K562 (cell line): ENCODE measurements around the gene ZEB2. TPM values are rescaled to one million over a fixed set of nuclear protein-coding genes. Genes with fewer than 3 reads are reported as not detected.

Source experiments
- ATAC-seq: fragments of 200-7000 bp; cut with Tn5 transposase; 3 replicates; pipeline ENCODE4 v1.9.1; 2020; ENCODE audit warnings: moderate library complexity
- BruUV-seq: library from RNA; stranded (reverse); fragments of 400-500 nt; replicated peaks from 2 replicates; lab custom pipeline; 2021; lab: Mats Ljungman, UMichigan
- CTCF ChIA-PET: fragments of 300-600 bp; formaldehyde crosslinking; extraction: SDS; loops from one replicate; lab custom pipeline; 2021; ENCODE audit warnings: low intra/inter-chr PET ratio; lab: Yijun Ruan, JAX
- POLR2A ChIA-PET: fragments of 300-600, 350-650 bp; sonication (Branson Sonifier 250); formaldehyde crosslinking; extraction: SDS; loops from one replicate; lab custom pipeline; 2021; ENCODE audit warnings: antibody characterized with exemption, inconsistent platforms; lab: Yijun Ruan, JAX
- DNase-seq, 4 experiments: peaks; one replicate each; pipeline versions ENCODE4 v3.0.0 to v3.0.0-alpha.2; 2011 to 2018; ENCODE audit warnings: low spot score in 3 of 4, mixed read lengths in 3 of 4; ENCODE audit errors: extremely low read depth in 1 of 4
- FAIRE-seq: peaks from 2 replicates; lab custom pipeline; 2011; peaks lifted over from hg19 to GRCh38; lab: Jason Lieb, UNC
- H2AFZ ChIP-seq: 2 replicates; pipeline ENCODE4 v1.6.0; 2011; ENCODE audit warnings: low read depth, low read length, control low read depth, inconsistent platforms
- H3K27ac ChIP-seq: fragments of 200-600 bp; 3 replicates; pipeline ENCODE4 v1.8.0; 2011; ENCODE audit warnings: low read depth, mild to moderate bottlenecking, control low read depth, inconsistent platforms, low read length, moderate library complexity, mixed read lengths; ENCODE audit errors: extremely low read depth
- H3K27me3 ChIP-seq, 2 experiments: fragments of 300-600 bp in 1 of 2; 2 replicates in 1 of 2; 3 replicates in 1 of 2; pipeline versions ENCODE4 v1.6.0 to v1.8.0; 2011; ENCODE audit warnings: inconsistent platforms in 2 of 2, low read length in 2 of 2, mild to moderate bottlenecking in 1 of 2, mixed read lengths in 1 of 2, moderate library complexity in 1 of 2; ENCODE audit not compliant: control insufficient read depth in 2 of 2, insufficient read depth in 2 of 2
- H3K36me3 ChIP-seq: fragments of 300-600 bp; 3 replicates; pipeline ENCODE4 v1.8.0; 2011; ENCODE audit warnings: mild to moderate bottlenecking, low read length, inconsistent platforms; ENCODE audit not compliant: control insufficient read depth, insufficient read depth
- H3K4me1 ChIP-seq, 2 experiments: fragments of 200-600 bp in 1 of 2; replicated peaks in 1 of 2; 2 replicates in 1 of 2; 3 replicates in 1 of 2; pipeline versions ENCODE4 v1.5.1 to v1.8.0; 2011; ENCODE audit warnings: inconsistent platforms in 2 of 2, low read length in 2 of 2, mild to moderate bottlenecking in 1 of 2, mixed read lengths in 1 of 2, moderate library complexity in 1 of 2; ENCODE audit not compliant: control insufficient read depth in 2 of 2, insufficient read depth in 2 of 2
- H3K4me2 ChIP-seq: 2 replicates; pipeline ENCODE4 v1.6.1; 2011; ENCODE audit warnings: low read length, control low read depth, inconsistent platforms, mixed read lengths; ENCODE audit not compliant: insufficient read depth
- H3K4me3 ChIP-seq: fragments of 200-600 bp; sonication (generic), shearing (Covaris generic); 2 replicates; pipeline ENCODE4 v1.5.1; 2016; ENCODE audit warnings: control low read depth, inconsistent platforms
- H3K79me2 ChIP-seq: fragments of 200-600 bp; 3 replicates; pipeline ENCODE4 v1.8.0; 2011; ENCODE audit warnings: low read length, inconsistent platforms; ENCODE audit not compliant: control insufficient read depth, insufficient read depth
- H3K9ac ChIP-seq, 2 experiments: 2 replicates each; pipeline versions ENCODE4 v1.6.0 to v1.6.1; 2011; ENCODE audit warnings: low read depth in 2 of 2, low read length in 2 of 2, control low read depth in 1 of 2, inconsistent platforms in 1 of 2, mild to moderate bottlenecking in 1 of 2, mixed read lengths in 1 of 2; ENCODE audit not compliant: insufficient read depth in 1 of 2
- H3K9me1 ChIP-seq: one replicate; pipeline ENCODE4 v1.6.0; 2011; ENCODE audit warnings: inconsistent platforms, mild to moderate bottlenecking, low read length, moderate library complexity; ENCODE audit not compliant: control insufficient read depth, insufficient read depth
- H3K9me3 ChIP-seq: replicated peaks from 2 replicates; pipeline ENCODE4 v1.5.1; 2011; ENCODE audit warnings: low read depth, low read length, inconsistent platforms; ENCODE audit not compliant: control insufficient read depth, insufficient read depth
- H4K20me1 ChIP-seq: replicated peaks from 2 replicates; pipeline ENCODE4 v1.6.1; 2011; ENCODE audit warnings: low read length, inconsistent platforms, mixed read lengths; ENCODE audit not compliant: control insufficient read depth, insufficient read depth
- ARID1B ChIP-seq: fragments of 450-650 bp; IDR thresholded peaks from 2 replicates; pipeline ENCODE4 v1.6.1; 2016; ENCODE audit warnings: antibody characterized with exemption, mild to moderate bottlenecking, inconsistent platforms
- CBFB ChIP-seq: sonication (generic); formaldehyde crosslinking; IDR thresholded peaks from 2 replicates; pipeline ENCODE4 v1.4.0; 2020; ENCODE audit warnings: mild to moderate bottlenecking, missing genetic modification reagents
- DPF2 ChIP-seq: fragments of 450-650 bp; IDR thresholded peaks from 2 replicates; pipeline ENCODE4 v1.6.1; 2016
- EHMT2 ChIP-seq: fragments of 450-650 bp; IDR thresholded peaks from 2 replicates; pipeline ENCODE4 v1.6.1; 2018; ENCODE audit warnings: antibody characterized with exemption
- EP400 ChIP-seq: fragments of 450-650 bp; IDR thresholded peaks from 2 replicates; pipeline ENCODE4 v1.6.1; 2017; ENCODE audit warnings: antibody characterized with exemption, mild to moderate bottlenecking, moderate library complexity
- FOSL1 ChIP-seq: fragments of 200-800 bp; sonication (Bioruptor generic); conservative IDR thresholded peaks from 2 replicates; pipeline ENCODE4 v1.6.1; 2016; ENCODE audit warnings: missing genetic modification characterization, missing compliant biosample characterization
- FOXK2 ChIP-seq, 2 experiments: fragments of 450-650 bp; IDR thresholded peaks in 1 of 2; conservative IDR thresholded peaks in 1 of 2; 2 replicates each; pipeline ENCODE4 v1.6.1; 2016; ENCODE audit warnings: low read depth in 2 of 2, mild to moderate bottlenecking in 1 of 2
- KLF13 ChIP-seq: fragments of 450-650 bp; IDR thresholded peaks from 2 replicates; pipeline ENCODE4 v1.6.1; 2016; ENCODE audit warnings: missing genetic modification characterization, low read depth, mild to moderate bottlenecking, missing compliant biosample characterization, moderate library complexity, borderline replicate concordance
- LEF1 ChIP-seq: fragments of 450-650 bp; IDR thresholded peaks from 2 replicates; pipeline ENCODE4 v1.6.1; 2016; ENCODE audit warnings: mild to moderate bottlenecking
- MAFK ChIP-seq: IDR thresholded peaks from 2 replicates; pipeline ENCODE4 v1.6.1; 2011; ENCODE audit warnings: low read length, improper control_type of control experiment
- MEIS2 ChIP-seq: fragments of 450-650 bp; IDR thresholded peaks from 2 replicates; pipeline ENCODE4 v1.6.1; 2014; ENCODE audit warnings: mild to moderate bottlenecking; ENCODE audit not compliant: partially characterized antibody
- POLR2H ChIP-seq: IDR thresholded peaks from 2 replicates; pipeline ENCODE4 v1.6.1; 2016; ENCODE audit warnings: missing genetic modification characterization, low read depth, mild to moderate bottlenecking, control low read depth, missing compliant biosample characterization, moderate library complexity
- RUNX1 ChIP-seq: sonication (generic); IDR thresholded peaks from 2 replicates; pipeline ENCODE4 v1.6.1; 2016; ENCODE audit warnings: antibody characterized with exemption, low read depth
- SMARCE1 ChIP-seq: fragments of 450-650 bp; IDR thresholded peaks from 2 replicates; pipeline ENCODE4 v1.7.1; 2016; ENCODE audit warnings: mild to moderate bottlenecking
- TAF9B ChIP-seq: fragments of 450-650 bp; IDR thresholded peaks from 2 replicates; pipeline ENCODE4 v1.6.1; 2018; ENCODE audit warnings: mild to moderate bottlenecking; ENCODE audit not compliant: partially characterized antibody
- ZNF121 ChIP-seq: sonication (generic); formaldehyde crosslinking; conservative IDR thresholded peaks from 2 replicates; pipeline ENCODE4 v1.8.0; 2022; ENCODE audit warnings: missing genetic modification reagents
- ZNF766 ChIP-seq: fragments of 200-800 bp; sonication (Bioruptor generic); conservative IDR thresholded peaks from 2 replicates; pipeline ENCODE4 v1.6.1; 2016; ENCODE audit warnings: missing genetic modification characterization, missing compliant biosample characterization
- WGBS: fragments of 100-300 bp; shearing (Covaris generic); methylation state at CpG from one replicate; pipeline ENCODE4 v1.1.6; 2016; ENCODE audit warnings: low coverage, mixed read lengths; ENCODE audit not compliant: insufficient coverage; ENCODE audit errors: missing lambda C conversion rate; 5-methylcytosine and 5-hydroxymethylcytosine counted together
- in situ Hi-C: fragments of 300-500 bp; cut with MboI; formaldehyde crosslinking; loops from 4 replicates; pipeline ENCODE4 v1.15.0; 2018; ENCODE audit warnings: inconsistent platforms, mixed read lengths
- intact Hi-C: fragments of 100-400 bp; cut with micrococcal nuclease; formaldehyde crosslinking; loops from 2 replicates; pipeline ENCODE4 v1.14.2; 2022
- polyA plus RNA-seq, 8 experiments: library from polyadenylated mRNA; depleted of rRNA in 4 of 8; stranded (reverse) in 5 of 8; unstranded in 3 of 8; fragments of >200 nt; fragmentation: Nextera tagmentation in 2 of 8; fragmentation: Illumina TruSeq in 1 of 8; extraction: Ambion mirVana in 2 of 8; extraction: Trizol in 1 of 8; gene quantifications; 2 replicates each; pipeline versions ENCODE4 v1.2.1 to v1.2.3, GENCODE V29; 2011 to 2014; ENCODE audit warnings: inconsistent platforms in 1 of 8, missing spikeins in 1 of 8
- total RNA-seq, 7 experiments: library from RNA; depleted of rRNA in 6 of 7; stranded (reverse); fragments of >200 nt in 6 of 7; fragmentation: Illumina TruSeq in 2 of 7; extraction: Trizol in 2 of 7; gene quantifications; 2 replicates each; pipeline versions ENCODE4 v1.2.1 to v1.2.3, GENCODE V29; 2011 to 2021; ENCODE audit warnings: low replicate concordance in 1 of 7
- TF ChIP-seq, protein P1 (sequence below): fragments of 450-650 bp; IDR thresholded peaks from 2 replicates; pipeline ENCODE4 v1.6.1; 2016
- TF ChIP-seq, protein P2 (sequence below), 2 experiments: fragments of 450-650 bp; conservative IDR thresholded peaks; 2 replicates each; pipeline ENCODE4 v1.6.1; 2017; ENCODE audit warnings: mild to moderate bottlenecking in 2 of 2, moderate library complexity in 2 of 2
- TF ChIP-seq, protein P3 (sequence below): fragments of 450-650 bp; IDR thresholded peaks from 2 replicates; pipeline ENCODE4 v1.6.1; 2016; ENCODE audit warnings: mild to moderate bottlenecking

Gene ZEB2
- total and polyA plus RNA-seq, 9 of the 15 experiments (the other 6 are each of a cell fraction or from before 2014, with no cell fraction given), result 15.1 to 113 (median 72.3) TPM

DNA sequence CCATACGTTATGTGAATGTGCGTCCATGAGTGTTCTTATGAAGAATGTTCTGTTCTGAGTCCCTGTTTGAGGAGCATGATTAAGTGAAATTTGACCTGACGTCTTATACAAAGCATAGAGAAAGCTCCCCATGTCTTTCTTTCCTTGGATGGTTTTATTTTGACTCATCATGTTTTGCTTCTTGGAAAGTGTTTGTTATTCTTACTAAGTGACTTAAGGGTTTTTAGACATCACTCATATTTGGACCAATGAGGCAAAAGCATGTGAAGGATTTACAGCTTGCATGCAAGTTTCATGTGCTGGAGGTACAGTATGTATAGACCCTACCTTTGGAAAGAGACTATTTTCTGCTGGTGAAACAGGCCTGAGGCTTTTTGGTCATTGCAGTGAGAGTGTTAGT, 33.5 kb upstream of the ZEB2 start:
- FAIRE-seq (peak; percentile 89), DNase-seq (peak in 2 of 4 experiments; percentile 53 to 54), ATAC-seq (peak; percentile 84)
- H3K9me3 ChIP-seq, result no peaks in the 10 kb centered on the region
- H3K9me1 ChIP-seq, result no peaks in the 10 kb centered on the region
- no peak overlapping the region for H3K4me3 ChIP-seq
- H3K36me3 ChIP-seq, result no peaks in the 10 kb centered on the region
- 2% methylated on average over 3 of the region's 3 CpGs for WGBS
- H3K27me3 ChIP-seq, result no peaks in the 10 kb centered on the region
- H3K9ac ChIP-seq, result peak overlapping the region in 1 of 2 experiments; percentile 42; a peak in 1 of 4 replicates
- H3K79me2 ChIP-seq, result no peaks in the 10 kb centered on the region
- H3K4me2 ChIP-seq, result peak overlapping the region; percentile 34
- intact Hi-C loops (no loop called here), in situ Hi-C loops (no loop called here)
- BruUV-seq, result no TSS peak
- H3K4me1 ChIP-seq, result peaks cover 0 to 9% of the 10 kb centered on the region in 2 experiments; a peak in 3 of 5 replicates
- CTCF ChIA-PET, result no interaction called here
- peak overlapping the region; percentile 92 for H2AFZ ChIP-seq
- POLR2A ChIA-PET, result interaction anchor here (0.7 to 1.9 kb wide), 8 partner anchors 9 to 68 kb away, joined by 3 to 7 read pairs (median 4); no protein-coding TSS in a partner anchor
- peak overlapping the region; percentile 54; the same call in 1 of the 3 replicates for H3K27ac ChIP-seq
- no peaks in the 10 kb centered on the region for H4K20me1 ChIP-seq
- TF ChIP-seq, protein P1, sequence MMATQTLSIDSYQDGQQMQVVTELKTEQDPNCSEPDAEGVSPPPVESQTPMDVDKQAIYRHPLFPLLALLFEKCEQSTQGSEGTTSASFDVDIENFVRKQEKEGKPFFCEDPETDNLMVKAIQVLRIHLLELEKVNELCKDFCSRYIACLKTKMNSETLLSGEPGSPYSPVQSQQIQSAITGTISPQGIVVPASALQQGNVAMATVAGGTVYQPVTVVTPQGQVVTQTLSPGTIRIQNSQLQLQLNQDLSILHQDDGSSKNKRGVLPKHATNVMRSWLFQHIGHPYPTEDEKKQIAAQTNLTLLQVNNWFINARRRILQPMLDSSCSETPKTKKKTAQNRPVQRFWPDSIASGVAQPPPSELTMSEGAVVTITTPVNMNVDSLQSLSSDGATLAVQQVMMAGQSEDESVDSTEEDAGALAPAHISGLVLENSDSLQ, result peak; percentile 91
- TF ChIP-seq TAF9B (peak; percentile 15), EHMT2 (0 out of 2 replicates have a peak, but pooled peaks have one; percentile 17), FOXK2 (conservative IDR thresholded peaks at IDR 0.05 in 1 of 2, IDR thresholded peaks at IDR 0.05 in 1 of 2; ENCODE audit: low read depth in 2 of 2) (0 out of 4 replicates have a peak, but pooled peaks of 1 of the 2 experiments have one; percentile 16), POLR2H (tag) (0 out of 2 replicates have a peak, but pooled peaks have one; percentile 30), RUNX1 (no peak), LEF1 (peak; percentile 68; the same call in 1 of the 2 replicates), KLF13 (tag) (no peak), EP400 (peak; percentile 40), ZNF121 (CRISPR knock-in tag) (no peak), FOSL1 (tag) (peak; percentile 67), CBFB (CRISPR knock-in tag) (no peak), DPF2 (peak; percentile 74), MAFK (peak; percentile 59; the same call in 1 of the 2 replicates), SMARCE1 (peak; percentile 25; the same call in 1 of the 2 replicates), MEIS2 (peak; percentile 99), ARID1B (peak; percentile 49), ZNF766 (CRISPR knock-in tag) (no peak)
- TF ChIP-seq, protein P2, sequence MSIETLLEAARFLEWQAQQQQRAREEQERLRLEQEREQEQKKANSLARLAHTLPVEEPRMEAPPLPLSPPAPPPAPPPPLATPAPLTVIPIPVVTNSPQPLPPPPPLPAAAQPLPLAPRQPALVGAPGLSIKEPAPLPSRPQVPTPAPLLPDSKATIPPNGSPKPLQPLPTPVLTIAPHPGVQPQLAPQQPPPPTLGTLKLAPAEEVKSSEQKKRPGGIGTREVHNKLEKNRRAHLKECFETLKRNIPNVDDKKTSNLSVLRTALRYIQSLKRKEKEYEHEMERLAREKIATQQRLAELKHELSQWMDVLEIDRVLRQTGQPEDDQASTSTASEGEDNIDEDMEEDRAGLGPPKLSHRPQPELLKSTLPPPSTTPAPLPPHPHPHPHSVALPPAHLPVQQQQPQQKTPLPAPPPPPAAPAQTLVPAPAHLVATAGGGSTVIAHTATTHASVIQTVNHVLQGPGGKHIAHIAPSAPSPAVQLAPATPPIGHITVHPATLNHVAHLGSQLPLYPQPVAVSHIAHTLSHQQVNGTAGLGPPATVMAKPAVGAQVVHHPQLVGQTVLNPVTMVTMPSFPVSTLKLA (conservative IDR thresholded peaks at IDR 0.05), result peak in 1 of 2 experiments; percentile 45; a peak in 3 of 4 replicates
- TF ChIP-seq, protein P3, sequence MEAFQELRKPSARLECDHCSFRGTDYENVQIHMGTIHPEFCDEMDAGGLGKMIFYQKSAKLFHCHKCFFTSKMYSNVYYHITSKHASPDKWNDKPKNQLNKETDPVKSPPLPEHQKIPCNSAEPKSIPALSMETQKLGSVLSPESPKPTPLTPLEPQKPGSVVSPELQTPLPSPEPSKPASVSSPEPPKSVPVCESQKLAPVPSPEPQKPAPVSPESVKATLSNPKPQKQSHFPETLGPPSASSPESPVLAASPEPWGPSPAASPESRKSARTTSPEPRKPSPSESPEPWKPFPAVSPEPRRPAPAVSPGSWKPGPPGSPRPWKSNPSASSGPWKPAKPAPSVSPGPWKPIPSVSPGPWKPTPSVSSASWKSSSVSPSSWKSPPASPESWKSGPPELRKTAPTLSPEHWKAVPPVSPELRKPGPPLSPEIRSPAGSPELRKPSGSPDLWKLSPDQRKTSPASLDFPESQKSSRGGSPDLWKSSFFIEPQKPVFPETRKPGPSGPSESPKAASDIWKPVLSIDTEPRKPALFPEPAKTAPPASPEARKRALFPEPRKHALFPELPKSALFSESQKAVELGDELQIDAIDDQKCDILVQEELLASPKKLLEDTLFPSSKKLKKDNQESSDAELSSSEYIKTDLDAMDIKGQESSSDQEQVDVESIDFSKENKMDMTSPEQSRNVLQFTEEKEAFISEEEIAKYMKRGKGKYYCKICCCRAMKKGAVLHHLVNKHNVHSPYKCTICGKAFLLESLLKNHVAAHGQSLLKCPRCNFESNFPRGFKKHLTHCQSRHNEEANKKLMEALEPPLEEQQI, result 0 out of 2 replicates have a peak, but pooled peaks have one; percentile 16
